H1 (cell line): ENCODE results near the gene TNS2.

Experiments used
- ATF2 ChIP-seq: IDR thresholded peaks from 2 replicates; pipeline ENCODE4 v1.6.1; 2012; ENCODE audit warnings: low read length, inconsistent platforms
- ATF3 ChIP-seq: IDR thresholded peaks from 2 replicates; pipeline ENCODE4 v1.6.1; 2011; ENCODE audit warnings: low read depth, mild to moderate bottlenecking, low read length; ENCODE audit not compliant: insufficient read depth
- CTCF ChIP-seq, 3 experiments: IDR thresholded peaks; 1 replicate in 2 of 3; 2 replicates in 1 of 3; pipeline versions ENCODE4 v1.5.1 to v1.6.1; 2011; ENCODE audit warnings: low read length in 3 of 3, mild to moderate bottlenecking in 3 of 3, inconsistent platforms in 2 of 3, low read depth in 1 of 3, moderate library complexity in 1 of 3; ENCODE audit not compliant: insufficient read depth in 1 of 3; ENCODE audit errors: control extremely low read depth in 1 of 3
- EGR1 ChIP-seq: IDR thresholded peaks from 2 replicates; pipeline ENCODE4 v1.6.1; 2011; ENCODE audit warnings: low read depth, low read length, borderline replicate concordance
- EZH2 ChIP-seq: fragments of 200-600 bp; sonication (generic); IDR thresholded peaks from 2 replicates; pipeline ENCODE4 v1.7.1; 2012; ENCODE audit warnings: low read depth, mild to moderate bottlenecking, moderate library complexity, low read length, inconsistent platforms; ENCODE audit not compliant: severe bottlenecking
- JUND ChIP-seq: IDR thresholded peaks from 2 replicates; pipeline ENCODE4 v1.6.1; 2011; ENCODE audit warnings: mild to moderate bottlenecking, improper control_type of control experiment, low read length
- POLR2AphosphoS5 ChIP-seq: IDR thresholded peaks from 2 replicates; pipeline ENCODE4 v1.6.1; 2011; ENCODE audit warnings: low read depth, low read length
- RFX5 ChIP-seq: IDR thresholded peaks from 2 replicates; pipeline ENCODE4 v1.6.1; 2011; ENCODE audit warnings: low read depth, low read length, improper control_type of control experiment, borderline replicate concordance
- SIX5 ChIP-seq: IDR thresholded peaks from 2 replicates; pipeline ENCODE4 v1.6.1; 2011; ENCODE audit warnings: mild to moderate bottlenecking, low read depth, low read length
- TAF7 ChIP-seq: optimal IDR thresholded peaks from 2 replicates; pipeline ENCODE3; 2011; ENCODE audit warnings: low read depth, mild to moderate bottlenecking, inconsistent platforms, low read length, moderate library complexity, borderline replicate concordance
- USF2 ChIP-seq: IDR thresholded peaks from 2 replicates; pipeline ENCODE4 v1.6.1; 2011; ENCODE audit warnings: low read length, improper control_type of control experiment

GRCh38 chr12:53031616-53032015 is 18.2 kb upstream of the TNS2 start:
- no peak for TF ChIP-seq CTCF (IDR thresholded peaks at IDR 0.05; ENCODE audit: control extremely low read depth in 1 of 3, insufficient read depth in 1 of 3, low read depth in 1 of 3, low read length in 3 of 3)
- TF ChIP-seq TAF7, result no peak
- TF ChIP-seq ATF3, result no peak
- TF ChIP-seq EZH2, result no peak
- no peak for TF ChIP-seq RFX5
- no peak for TF ChIP-seq SIX5
- TF ChIP-seq USF2, result no peak
- no peak for TF ChIP-seq JUND
- no peak for TF ChIP-seq POLR2AphosphoS5
- TF ChIP-seq ATF2, result no peak
- no peak for TF ChIP-seq EGR1
